RCC 7860 (cell line): ENCODE measurements around the gene TMTC3.
A peak's percentile ranks its signal among the peaks of the same experiment; 100 is the strongest.
"Not testable (repeated sequence)": the region's sequence is repeated elsewhere in the genome, so short reads cannot be mapped to it uniquely, and the experiment has no call there.

Experiments used
- DNase-seq: peaks from one replicate; pipeline ENCODE4 v3.0.0-alpha.2; 2015; ENCODE audit warnings: low spot score
- FAIRE-seq: peaks from 2 replicates; lab custom pipeline; 2012; peaks lifted over from hg19 to GRCh38; lab: Jason Lieb, UNC

Gene TMTC3

DNA sequence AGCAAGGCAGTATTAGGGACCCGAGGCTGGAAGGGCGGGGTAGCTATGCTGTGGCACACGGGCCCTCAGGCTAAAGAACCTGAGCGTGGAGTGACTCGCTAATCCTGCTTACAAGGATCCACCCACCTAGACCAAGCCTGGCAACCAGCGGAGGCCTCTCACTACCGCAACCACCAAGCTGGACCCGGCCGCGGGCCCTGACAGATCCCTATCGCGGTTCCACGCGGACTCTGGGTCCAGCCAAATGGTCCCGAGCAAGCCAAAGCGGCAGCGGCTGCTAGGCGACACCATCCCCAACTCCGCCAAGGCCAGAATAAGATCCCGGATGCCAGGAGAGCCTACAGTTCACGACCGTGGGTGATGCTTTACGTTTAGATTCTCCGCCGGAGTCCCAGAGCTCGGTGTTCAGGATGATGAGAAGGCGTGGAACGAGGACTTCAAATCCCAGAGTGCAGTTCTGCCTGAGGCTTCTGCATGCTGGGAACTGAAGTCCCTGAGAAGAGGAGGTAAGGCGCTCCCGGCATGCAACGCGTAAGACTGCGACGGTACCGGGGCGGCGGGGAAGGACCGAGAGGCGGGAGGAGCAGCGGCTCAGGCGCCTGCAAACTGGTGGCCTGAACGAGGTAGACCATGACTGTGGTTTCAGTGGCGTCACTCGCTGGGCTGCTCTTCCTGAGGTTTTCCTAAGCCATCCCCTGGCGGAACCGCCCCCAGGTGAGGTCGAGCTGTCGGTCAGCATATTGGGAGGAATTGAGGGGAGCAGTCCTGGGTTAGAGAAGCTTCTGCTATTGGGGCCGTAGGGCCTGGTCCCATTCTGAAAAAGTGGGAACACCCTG is at the start of gene TMTC3, which contains the start of gene CEP290:
Gene TMTC3 (plus strand): TSS at position 534 of the 836 bp plus-strand sequence. CDS start 6,009 bp downstream, outside the sequence.
Gene CEP290 (minus strand): TSS at position 315 of the 836 bp plus-strand sequence. CDS start 781 bp downstream, outside the sequence.
- DNase-seq (peak; percentile 99), FAIRE-seq (peak; percentile 92)

DNA sequence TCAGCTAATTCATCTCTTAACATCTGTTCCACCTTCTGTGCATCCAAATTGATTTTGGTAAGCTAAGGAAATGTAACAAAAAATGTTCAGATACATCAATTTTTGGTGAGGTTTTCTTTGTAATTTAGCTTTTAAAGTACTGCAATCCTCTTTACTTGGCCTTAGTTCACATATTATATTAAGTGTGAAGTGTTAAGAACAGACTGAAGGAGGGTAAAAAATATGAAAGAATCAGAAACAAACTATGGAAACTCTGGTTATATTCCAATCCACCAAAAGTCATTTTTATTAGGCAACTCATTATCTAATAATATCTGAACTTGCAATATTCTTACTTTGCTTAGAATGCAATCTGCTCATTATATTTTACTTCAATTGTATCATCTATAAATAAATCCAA is 49.3 kb upstream of the TMTC3 start:
- DNase-seq = no peak
- FAIRE-seq = no peak

DNA sequence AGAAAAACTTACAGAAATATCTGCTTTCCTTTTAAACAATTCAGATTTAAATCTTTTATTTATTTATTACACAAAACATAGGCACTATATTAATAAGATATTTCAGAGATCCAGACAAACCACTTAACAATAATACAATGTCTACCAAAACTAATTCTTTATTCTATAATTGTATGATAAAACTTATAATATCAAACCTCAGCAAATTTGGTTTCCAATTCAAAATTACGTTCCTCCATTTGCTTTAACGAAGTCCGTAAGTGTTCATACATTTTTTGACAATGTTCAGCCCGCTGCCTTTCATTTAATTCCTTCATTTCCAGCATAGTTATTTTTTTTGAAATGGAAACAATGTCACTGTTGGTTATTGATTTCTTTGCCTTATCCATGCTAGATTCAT is 48.5 kb upstream of the TMTC3 start:
- no peak for DNase-seq
- no peak for FAIRE-seq

DNA sequence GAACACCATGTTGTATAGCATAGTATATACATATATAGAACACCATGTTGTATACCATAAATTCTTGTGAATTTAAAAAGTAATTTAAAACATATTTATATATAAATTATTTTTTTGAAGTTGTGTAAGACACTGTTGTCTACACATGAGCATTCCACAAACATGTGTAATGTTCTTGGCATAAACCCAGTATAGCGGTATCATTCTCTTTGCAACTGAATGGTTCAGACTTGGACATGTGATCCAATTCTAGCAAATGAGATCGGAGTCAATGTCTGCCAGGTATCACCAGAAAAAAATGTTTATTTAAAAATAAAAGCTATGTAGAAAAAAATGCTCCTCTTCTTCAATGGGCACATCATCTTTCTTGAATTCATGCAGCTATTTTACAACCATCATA is 34.1 kb upstream of the TMTC3 start:
- no peak for FAIRE-seq

DNA sequence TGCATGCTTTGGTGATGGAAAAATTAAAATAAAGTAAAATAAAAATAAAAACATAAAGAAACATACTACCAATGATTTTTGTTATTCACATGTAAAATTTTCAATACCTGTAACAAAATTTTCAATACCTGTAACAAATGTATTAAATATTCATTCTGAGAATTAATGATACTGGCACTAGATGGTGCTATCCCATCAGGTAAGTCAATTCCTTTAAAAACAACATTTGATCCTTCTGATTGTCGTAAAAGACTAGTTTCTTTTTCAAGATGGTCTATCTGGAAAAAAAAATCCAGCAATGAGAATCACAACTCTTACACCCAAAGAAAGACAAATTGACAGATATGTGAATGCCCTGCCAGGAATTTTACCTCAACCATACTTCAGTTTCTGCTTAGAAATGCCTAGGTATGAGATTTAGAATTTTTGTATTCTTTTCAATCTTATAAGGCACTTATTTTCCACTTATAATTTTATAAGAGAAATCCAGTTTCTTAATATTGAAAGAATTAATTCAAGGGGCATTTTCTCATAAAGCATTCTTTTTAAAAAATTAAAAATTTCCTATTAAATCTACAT is 30.9 kb upstream of the TMTC3 start:
- peak; percentile 81 for FAIRE-seq
- peak; percentile 47 for DNase-seq

More for the DNA sequence above, 34.1 kb upstream of the TMTC3 start:
- DNase-seq = no peak

DNA sequence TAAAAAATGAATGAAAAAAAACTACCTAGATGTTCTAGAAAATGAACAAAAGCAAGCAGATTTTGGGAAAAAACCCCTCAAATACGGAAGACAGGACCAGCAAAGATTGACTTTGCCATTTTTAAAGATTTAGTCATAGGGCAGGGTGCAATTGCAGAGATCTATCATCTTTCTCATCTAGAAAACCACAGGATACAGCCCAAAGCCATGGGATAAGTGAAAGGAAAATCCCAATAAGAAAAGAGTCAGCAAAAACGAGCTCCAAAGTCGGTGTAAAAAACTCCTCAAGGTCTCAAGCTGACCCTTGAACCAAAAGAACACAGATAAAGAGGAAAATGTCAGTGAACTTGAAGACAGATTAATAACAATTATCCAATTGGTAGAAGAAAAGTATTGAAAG is 28.2 kb upstream of the TMTC3 start:
- FAIRE-seq (no peak), DNase-seq (no peak)

DNA sequence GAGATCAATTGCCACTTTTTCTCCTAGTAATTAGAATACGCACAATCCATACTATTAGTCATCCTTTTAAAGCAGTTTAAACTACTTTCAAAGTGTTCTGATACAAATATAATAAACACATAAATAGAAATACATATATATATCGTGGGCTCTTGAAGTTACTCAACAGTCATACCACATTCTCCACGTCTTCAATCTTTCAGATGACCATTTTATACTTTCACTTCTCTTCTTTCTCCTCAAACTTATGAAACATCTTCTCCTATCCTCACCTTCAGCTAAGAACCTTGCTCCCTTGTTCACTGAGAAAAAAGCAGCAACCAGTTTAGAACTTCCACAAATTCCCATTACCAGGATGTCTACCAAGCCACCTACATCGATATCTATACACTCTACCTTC is 19.4 kb upstream of the TMTC3 start:
- DNase-seq (no peak), FAIRE-seq (no peak)

DNA sequence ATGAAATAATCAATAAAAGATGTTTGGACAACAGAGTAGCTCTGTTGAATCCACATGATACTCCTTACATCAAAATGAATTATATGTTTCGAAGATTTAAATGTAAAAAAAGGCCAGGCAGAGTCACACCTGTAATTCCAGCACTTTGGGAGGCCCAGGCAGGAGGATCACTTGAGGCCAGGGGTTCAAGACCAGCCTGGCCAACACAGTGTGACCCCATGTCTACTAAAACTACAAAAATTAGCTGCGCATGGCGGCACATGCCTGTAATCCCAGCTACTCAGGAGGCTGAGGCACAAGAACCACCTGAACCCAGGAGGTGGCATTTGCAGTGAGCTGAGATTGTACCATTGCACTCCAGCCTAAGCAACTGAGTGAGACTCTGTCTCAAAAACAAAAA is 15.0 kb upstream of the TMTC3 start:
- FAIRE-seq = no peak
- DNase-seq = no peak

DNA sequence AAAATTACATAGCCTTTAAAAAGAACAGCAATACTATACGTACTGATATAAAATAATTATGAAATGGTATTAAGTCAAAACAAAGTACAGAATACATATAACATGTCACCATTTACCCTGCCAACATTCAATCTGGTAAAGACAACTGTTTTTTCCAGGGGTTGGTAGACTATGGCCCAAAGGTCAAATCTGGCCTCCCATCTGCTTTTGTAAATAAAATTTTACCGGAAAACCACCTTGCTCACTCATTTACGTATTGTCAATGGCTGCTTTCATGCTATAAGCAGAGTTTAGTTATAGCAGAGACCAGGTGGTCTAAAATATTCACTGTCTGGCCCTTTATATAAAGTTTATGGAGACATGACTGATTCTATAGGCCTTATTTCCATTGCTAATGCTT is 14.3 kb upstream of the TMTC3 start:
- no peak for FAIRE-seq
- DNase-seq = no peak

DNA sequence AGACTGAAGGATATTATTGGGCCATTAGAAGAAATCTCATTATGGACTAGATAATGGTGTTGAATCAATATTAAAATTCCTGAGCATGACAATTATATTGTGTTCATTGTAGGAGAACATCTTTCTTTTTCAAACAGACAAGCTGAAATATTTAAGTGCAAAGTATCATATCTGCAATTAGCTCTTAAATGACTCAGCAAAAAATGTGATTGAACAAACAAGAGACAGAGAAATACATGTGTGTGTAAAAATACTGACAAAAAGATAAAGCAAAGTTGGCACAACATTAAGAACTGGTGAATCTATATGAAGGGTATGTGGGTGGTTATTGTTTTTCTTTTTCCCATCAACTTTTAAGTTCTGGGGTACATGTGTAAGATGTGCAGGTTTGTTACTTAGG is 9.7 kb upstream of the TMTC3 start:
- no peak for FAIRE-seq
- DNase-seq = no peak

DNA sequence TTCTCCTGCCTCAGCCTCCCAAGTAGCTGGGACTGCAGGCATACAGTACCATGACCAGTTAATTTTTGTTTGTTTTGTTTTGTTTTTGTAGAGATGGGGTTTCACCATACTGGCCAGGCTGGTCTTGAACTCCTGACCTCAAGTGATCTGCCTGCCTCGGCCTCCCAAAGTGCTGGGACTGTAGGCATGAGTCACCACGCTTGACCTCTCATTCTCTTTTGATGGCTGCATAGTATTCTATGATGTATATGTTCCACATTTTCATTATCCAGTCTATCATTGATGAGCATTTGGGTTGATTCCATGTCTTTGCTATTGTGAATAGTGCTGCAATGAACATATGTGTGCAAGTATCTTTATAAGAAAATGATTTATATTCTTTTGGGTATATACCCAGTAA is 8.9 kb upstream of the TMTC3 start:
- not testable (repeated sequence) for DNase-seq, FAIRE-seq

DNA sequence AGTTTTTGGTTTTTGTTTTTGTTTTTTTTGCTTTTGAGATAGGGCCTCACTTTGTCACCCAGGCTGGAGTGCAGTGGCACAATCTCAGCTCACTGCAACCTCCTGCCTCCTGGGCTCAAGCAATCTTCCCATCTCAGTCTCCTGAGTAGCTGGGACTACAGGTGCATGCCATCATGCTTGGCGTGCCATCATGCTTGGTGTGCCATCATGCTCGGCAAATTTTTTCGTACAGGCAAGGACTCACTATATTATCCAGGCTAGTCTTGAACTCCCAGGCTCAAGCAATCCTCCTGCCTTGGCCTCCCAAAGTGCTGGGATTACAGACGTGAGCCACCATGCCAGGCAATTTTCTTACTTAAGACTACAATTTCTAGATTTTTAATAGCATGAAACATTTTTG is 2.4 kb upstream of the TMTC3 start:
- not testable (repeated sequence) for FAIRE-seq, DNase-seq

DNA sequence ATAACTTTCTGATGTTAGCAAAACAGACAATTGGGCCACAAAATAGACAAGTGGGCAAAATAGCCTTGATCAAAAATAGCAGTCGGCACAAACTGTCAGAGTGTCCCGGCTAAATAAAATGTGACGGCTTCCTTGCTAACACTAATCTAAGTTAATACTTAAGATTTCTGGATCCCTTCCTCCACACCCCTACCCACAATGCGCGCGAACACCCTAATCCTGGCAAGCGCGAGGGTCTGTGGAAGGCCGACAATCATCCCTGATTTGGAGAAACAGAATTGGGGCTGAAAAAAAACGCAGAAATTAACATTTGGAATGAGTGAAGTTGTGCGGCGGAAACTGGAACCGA is 708 bp upstream of the TMTC3 start:
- DNase-seq (no peak), FAIRE-seq (no peak)

DNA sequence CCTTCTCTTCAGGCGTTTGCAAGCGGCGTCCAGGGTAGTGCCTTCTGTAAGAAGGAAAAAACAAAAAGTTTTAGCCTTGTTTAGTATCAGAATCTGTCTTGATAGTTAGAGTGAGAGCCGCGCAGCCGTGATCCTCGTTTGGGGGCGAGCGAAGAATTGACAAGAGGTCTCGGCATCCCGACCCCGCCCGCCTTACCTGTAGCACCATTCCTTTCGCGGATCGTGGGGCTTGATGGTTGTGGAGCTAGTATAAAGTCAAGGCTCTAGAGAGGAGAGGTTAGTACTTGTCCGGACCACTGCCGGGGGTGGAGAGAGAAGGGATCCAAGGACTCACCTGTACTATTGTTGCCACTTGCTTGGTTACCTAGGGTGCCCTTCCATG is 494 bp downstream of the TMTC3 start:
- FAIRE-seq (no peak), DNase-seq (no peak)

DNA sequence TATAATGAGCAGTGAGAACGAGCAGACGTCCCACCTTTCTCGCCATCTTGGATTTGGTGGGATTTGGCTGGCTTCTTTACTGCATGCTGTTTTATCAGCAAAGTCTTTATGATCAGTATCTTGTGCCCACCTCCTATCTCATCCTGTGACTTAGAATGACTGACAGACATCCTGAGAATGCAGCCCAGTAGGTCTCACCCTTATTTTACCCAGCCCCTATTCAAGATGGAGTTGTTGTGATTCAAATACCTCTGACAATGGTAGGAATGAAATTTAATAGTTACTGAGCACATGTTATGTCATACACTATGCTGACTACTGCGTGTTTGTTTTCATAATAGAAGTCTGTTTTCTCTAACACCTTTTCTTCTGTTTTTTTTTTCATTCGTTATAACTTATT is 1.9 kb downstream of the TMTC3 start:
- no peak for DNase-seq
- no peak for FAIRE-seq

DNA sequence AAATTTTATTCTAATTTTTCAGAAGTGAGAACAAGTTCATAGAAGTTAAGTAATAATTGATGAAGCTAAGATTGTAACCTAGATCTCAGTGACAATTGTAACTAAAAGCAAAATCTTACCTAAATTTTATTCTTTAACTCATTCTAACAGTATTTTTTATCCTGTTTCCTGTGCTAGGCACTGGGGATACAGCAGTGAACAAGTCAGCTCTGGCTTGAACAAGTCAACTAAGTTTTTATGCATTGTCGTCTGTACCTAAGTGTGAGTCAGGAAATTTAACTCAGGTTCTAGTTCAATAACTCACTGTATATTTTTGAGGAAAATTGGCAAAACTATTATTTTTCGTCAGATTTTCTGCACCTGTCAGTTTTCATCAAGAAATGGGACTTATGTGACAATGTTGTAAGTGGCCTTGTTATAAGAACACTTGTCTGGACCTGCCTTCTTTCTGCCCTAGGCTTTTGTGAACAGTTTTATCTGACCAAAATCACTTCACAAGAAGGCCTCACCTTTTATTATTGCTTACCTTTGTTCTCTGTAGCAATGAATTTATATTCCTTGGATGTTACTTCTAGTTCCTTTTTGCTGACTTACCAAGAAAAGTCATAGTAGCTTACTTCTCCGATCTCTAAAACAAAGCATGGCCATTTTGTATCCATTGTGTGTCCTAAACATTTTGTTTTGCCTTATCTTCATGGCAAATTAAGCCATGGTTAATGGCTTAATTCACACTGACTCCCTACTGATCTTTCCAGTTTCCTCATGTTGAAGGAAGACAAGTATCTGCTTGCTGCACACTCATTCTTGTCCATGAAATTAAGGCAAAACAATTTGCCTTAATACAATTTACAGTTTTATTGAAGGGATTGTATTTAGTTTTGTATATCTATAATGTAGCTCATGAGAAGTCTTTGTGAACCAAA is 2.7 kb downstream of the TMTC3 start:
- FAIRE-seq (no peak), DNase-seq (no peak)

DNA sequence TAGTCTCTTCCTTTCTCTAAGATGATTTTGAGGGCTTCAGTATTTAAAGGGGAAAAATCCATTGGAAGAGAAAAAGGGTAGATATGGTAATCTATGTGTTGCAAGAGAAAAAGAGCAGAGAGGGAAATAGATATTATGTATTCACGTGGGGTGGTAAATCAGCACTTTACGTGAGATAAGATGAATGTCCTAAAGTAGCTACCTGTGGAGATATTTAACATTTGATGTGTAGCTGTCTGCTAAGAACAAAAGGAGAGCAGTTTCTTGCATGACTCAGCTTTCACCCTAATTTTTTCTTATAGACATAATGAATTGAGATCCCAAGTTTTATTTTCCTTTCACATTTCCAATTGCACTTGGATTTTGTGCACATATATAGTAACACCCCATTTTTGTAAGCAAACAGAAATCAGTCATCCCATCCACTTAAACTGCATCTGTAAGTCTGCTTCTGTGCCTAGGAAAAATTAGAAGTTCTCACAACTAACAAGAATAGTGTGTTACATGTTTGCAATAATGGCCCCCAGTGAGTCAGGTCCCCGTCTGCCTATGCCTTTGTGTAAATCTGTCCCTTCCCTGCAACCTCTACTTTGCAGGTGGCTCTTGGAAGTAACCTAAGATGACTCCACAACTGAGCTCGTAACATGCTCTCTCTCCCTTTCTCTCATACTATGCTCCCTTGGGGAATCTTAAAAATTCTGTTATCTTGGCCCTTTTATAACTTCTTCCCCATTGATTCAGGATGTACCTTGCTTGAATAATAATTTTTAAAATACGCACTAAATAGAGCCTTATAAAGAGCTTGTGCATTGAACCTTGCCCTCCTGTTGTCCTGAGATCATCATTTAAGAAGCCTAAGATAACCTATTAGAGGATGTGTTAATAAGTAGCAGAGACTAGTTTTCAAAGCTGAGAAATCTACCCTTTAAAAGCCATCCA is 3.7 kb downstream of the TMTC3 start:
- no peak for DNase-seq
- no peak for FAIRE-seq

DNA sequence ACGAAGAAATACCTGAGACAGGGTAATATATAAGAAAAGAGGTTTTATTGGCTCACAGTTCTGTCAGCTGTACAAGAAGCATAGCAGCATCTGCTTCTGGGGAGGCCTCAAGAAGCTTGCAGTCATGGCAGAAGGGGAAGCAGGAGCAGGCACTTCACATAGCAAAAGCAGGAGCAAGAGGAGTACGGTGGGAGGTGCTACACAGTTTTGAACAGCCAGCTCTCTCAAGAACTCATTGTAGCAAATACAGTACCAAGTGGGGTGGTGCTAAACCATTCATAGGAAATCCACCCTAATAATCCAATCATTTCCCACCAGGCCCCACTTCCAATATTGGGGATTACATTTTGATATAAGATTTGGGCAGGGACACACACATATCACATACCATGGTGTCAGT is 8.0 kb downstream of the TMTC3 start:
- no peak for FAIRE-seq
- no peak for DNase-seq

DNA sequence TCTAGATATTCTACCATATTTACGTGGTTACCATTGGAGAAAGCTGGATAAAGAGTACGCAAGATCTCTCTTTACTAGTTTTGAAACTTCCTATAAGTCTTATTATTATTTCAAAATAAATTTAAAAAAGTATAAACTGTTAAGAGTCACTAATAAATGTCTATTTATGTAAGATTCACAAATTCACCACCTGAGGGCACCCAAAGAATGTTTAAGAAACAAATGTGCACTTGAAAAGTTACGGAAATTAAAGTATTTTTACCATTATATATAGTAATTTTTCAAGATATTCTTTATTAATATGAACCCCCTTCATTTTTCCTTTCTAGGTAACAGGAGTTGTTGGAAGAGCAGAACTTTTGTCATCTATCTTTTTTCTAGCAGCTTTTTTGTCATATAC is 11.9 kb downstream of the TMTC3 start:
- FAIRE-seq = peak; percentile 84
- DNase-seq = peak; percentile 32

DNA sequence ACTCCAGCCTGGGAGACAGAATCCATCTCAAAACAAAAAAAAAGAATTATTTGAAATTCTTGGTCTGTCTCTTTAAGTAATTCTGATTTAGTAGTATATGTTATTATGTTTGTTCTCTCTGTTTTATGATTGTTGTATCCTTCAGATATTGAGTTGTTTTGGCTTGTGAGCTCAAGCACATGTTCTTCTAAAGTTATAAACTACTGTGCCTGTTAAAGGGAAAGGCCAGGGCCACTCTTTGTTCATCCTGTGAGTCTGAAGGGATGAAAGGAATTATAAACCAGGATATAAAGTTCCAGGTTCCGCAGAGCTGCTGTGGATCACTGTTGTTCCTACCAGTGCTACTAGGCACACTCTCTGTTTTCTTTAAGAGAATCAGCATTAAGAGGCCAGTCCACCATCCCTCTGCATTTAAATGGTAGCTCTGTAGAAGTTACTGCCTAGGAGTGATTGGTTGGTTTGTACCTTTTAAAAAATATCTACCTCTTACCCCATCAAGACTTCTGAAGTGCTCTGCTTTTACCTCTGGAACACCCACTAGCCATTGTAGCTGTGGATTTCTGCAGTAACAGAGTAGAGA is 14.1 kb downstream of the TMTC3 start:
- DNase-seq (no peak), FAIRE-seq (no peak)
